Measurements from ENCODE around the gene PCYOX1L. TPM values are rescaled to one million over a fixed set of nuclear protein-coding genes. Genes with fewer than 3 reads are reported as not detected.
"Not testable (repeated sequence)": the region's sequence is repeated elsewhere in the genome, so short reads cannot be mapped to it uniquely, and the experiment has no call there.

Gene PCYOX1L
- total and polyA plus RNA-seq, 2 of the 8 experiments (the other 6 are each of a cell fraction or from before 2014, with no cell fraction given) = 6.8 to 17.2 TPM

DNA sequence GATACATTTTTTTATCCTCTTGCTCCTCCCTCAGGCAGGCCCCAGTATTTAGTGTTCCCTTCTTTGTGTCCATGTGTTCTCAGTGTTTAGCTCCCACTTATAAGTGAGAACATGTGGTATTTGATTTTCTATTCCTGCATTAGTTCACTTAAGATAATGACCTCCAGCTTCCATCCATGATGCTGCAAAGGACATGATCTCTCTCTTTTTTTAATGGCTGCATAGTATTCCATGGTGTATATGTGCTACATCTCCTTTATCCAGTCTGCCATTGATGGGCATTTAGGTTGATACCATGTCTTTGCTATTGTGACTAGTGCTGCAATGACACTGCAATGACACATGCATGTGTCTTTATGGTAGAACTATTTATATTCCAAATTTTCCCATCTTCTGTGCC is 37.1 kb downstream of the PCYOX1L start:
- H2AK5ac ChIP-seq (ENCODE audit: low read depth, low read length); H3K18ac ChIP-seq (ENCODE audit: extremely low read depth, low read length); FAIRE-seq; H2BK12ac ChIP-seq (ENCODE audit: low read depth, low read length); H4K20me1 ChIP-seq (replicated peaks in 1 of 2; ENCODE audit: control insufficient read depth in 1 of 2, insufficient read depth in 2 of 2, low read length in 2 of 2); H3K23ac ChIP-seq (ENCODE audit: insufficient read length); H3K9me3 ChIP-seq (ENCODE audit: insufficient read depth in 2 of 2, low read depth in 1 of 2, low read length in 1 of 2); H4K8ac ChIP-seq (ENCODE audit: extremely low read depth, insufficient read depth, low read length); H2BK15ac ChIP-seq (ENCODE audit: low read length); H4K5ac ChIP-seq (ENCODE audit: insufficient read length, low read depth, low read length); H3K4me2 ChIP-seq (ENCODE audit: insufficient read depth in 1 of 2, low read depth in 2 of 2, low read length in 2 of 2); H2AFZ ChIP-seq (ENCODE audit: low read length); H3K4me1 ChIP-seq (replicated peaks in 1 of 4; ENCODE audit: control insufficient read depth in 3 of 4, insufficient read depth in 4 of 4, low read length in 3 of 4); H3K79me2 ChIP-seq (ENCODE audit: control insufficient read depth in 1 of 2, insufficient read depth in 2 of 2, low read length in 2 of 2); H3K79me1 ChIP-seq (ENCODE audit: low read depth, low read length); H2BK20ac ChIP-seq (ENCODE audit: low read length); DNase-seq (ENCODE audit: low read depth in 1 of 2, low spot score in 2 of 2); H3K27me3 ChIP-seq (replicated peaks in 1 of 4; ENCODE audit: control insufficient read depth in 3 of 4, extremely low read depth in 1 of 4, insufficient read depth in 3 of 4, low read length in 3 of 4); H3K14ac ChIP-seq (ENCODE audit: insufficient read length); H3K4ac ChIP-seq (replicated peaks; ENCODE audit: insufficient read length, low read depth, low read length); H3K4me3 ChIP-seq (ENCODE audit: extremely low read depth in 1 of 4, insufficient read depth in 2 of 4, low read depth in 3 of 4, low read length in 4 of 4); H3K23me2 ChIP-seq (ENCODE audit: low read depth, low read length); H3K56ac ChIP-seq (replicated peaks; ENCODE audit: insufficient read length, low read depth, low read length); H2BK120ac ChIP-seq (replicated peaks; ENCODE audit: low read depth, low read length); H2BK5ac ChIP-seq (ENCODE audit: low read depth, low read length); H4K91ac ChIP-seq (replicated peaks; ENCODE audit: insufficient read length, low read length); H3K9ac ChIP-seq (replicated peaks in 1 of 4; ENCODE audit: extremely low read depth in 1 of 4, low read depth in 3 of 4, low read length in 3 of 4); H3K27ac ChIP-seq (ENCODE audit: low read depth, low read length); H3K36me3 ChIP-seq (ENCODE audit: control insufficient read depth in 2 of 4, insufficient read depth in 4 of 4, low read length in 3 of 4): not testable (repeated sequence)
- POLR2A ChIA-PET (ENCODE audit: partially characterized antibody) = interaction anchor here (0.6 kb wide), 1 partner anchor 1531 kb away, joined by 3 read pairs; no protein-coding TSS in a partner anchor
- CTCF ChIA-PET (ENCODE audit: partially characterized antibody) = interaction anchor here (1.6 to 46.1 kb wide), 3 partner anchors 9 to 43 kb away, joined by 3 to 1310 read pairs (median 8); no protein-coding TSS in a partner anchor
